Retina (tissue), 1 donor: ENCODE measurements around the gene TKT.
"Not testable (repeated sequence)": the region's sequence is repeated elsewhere in the genome, so short reads cannot be mapped to it uniquely, and the experiment has no call there.

ENCODE experiments used
- DNase-seq: peaks from one replicate; pipeline ENCODE4 v3.0.0-alpha.2; 2016

The TKT gene

DNA sequence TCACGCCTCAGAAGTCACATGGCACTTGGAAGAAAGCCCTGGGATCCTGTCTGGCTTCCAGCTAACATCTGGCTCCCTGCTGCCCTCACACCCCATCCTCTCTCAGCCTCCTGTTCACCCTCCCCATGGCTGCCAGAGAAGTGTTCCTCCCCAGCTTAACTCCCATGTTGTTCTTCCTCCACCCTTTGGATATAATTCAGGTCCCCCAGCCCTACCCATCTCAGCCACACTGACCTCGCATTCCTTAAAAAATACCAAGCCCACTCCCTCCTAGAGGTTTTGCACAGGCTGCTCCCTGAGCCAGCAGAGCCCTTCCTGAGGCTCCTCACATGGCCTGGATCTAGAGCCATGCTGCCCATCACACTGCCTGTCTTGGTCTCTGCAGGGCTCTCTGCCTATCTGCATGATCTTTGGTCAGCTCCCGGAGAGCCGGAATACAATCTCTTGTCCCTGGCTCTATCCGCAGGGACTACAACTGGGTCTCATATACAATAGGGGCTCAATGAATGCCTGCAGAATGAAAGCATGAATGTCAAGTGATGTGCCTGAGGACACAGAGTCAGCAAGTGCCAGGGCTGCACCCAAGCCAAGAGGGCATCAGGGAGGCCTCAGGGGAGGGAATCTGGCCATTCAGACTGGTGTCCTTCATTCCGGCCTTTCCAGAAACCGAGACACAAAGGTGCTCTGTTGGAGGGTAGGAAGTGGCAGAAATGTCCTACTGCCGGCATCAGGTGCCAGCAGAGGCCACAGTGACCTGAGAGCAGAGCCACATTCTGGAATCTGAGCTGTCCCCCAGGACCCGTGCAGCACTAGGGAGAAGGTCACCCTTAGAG is 3.8 kb upstream of the TKT start:
- DNase-seq: no peak

DNA sequence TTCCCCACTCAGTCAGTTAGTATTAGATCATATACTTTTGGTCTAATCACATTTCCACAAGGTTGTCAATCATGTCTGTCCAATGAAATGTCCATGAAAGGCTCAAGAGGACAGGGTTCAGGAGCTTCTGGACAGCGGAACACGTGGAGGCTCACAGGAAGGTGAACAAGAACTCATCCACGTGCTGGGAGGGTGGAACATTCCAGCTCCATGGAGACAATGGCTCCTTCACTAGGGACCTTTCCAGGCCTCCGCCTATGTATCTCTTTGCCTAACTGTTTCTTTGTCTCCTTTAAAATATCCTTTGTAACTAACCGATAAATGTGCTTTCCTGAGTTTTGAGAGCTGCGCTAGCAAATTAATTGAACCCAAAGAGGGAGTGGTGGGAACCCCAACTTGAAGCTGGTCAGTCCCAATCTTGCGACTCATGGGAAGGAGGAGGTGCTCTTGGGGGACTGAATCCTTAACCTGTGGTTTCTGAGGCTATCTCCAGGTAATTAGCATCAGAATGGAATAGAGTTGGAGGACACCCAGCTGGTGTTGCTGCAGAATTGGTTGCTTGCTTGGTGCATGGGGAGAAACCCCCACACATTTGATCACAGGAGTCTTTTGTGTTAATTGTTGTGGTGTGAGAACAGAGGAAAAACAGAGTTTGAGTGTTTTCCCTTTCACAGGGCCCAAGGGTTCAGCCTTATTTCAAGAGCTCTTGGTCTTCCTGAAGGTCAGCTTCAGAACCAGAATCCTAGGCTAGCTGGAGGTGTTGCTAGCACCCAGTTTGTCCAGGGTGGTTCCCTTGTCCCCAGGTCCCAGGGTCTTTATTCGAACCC is 3.0 kb upstream of the TKT start:
- DNase-seq: no peak

GRCh38 chr3:53257465-53257864 is 1.6 kb upstream of the TKT start:
- DNase-seq: no peak

DNA sequence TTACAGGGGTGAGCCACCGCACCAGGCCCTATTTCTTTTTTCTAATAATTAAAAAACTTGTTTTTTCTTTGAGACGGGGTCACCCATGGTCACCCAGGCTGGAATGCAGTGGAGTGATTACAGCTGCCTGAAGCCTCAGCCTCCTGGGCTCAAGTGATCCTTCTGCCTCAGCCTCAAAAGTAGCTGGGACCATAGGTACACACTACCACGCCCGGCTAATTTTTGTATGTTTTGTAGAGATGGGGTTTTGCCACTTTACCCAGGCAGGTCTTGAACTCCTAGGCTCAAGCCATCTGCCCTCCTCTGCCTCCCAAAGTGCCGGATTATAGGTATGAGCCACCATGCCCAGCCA is 858 bp upstream of the TKT start:
- no peak for DNase-seq

DNA sequence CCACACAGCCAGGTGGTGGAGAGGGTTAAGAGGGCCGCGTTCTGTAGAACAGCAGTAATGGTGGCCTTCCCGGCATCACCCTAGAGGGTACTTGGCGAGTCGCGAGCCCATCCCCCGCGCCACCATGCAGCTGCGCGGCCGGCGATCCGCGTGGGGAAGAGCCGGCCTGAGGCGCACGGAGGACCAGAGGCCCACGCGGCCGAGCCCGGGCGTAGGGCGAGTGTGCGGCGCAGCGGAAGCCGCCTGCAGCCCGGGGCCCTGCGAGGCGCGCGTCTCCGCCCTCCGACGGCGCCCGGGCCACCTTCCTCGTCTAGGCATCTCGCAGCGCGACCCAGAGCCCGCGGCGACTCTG is 423 bp downstream of the TKT start:
- DNase-seq: peak; percentile 79

DNA sequence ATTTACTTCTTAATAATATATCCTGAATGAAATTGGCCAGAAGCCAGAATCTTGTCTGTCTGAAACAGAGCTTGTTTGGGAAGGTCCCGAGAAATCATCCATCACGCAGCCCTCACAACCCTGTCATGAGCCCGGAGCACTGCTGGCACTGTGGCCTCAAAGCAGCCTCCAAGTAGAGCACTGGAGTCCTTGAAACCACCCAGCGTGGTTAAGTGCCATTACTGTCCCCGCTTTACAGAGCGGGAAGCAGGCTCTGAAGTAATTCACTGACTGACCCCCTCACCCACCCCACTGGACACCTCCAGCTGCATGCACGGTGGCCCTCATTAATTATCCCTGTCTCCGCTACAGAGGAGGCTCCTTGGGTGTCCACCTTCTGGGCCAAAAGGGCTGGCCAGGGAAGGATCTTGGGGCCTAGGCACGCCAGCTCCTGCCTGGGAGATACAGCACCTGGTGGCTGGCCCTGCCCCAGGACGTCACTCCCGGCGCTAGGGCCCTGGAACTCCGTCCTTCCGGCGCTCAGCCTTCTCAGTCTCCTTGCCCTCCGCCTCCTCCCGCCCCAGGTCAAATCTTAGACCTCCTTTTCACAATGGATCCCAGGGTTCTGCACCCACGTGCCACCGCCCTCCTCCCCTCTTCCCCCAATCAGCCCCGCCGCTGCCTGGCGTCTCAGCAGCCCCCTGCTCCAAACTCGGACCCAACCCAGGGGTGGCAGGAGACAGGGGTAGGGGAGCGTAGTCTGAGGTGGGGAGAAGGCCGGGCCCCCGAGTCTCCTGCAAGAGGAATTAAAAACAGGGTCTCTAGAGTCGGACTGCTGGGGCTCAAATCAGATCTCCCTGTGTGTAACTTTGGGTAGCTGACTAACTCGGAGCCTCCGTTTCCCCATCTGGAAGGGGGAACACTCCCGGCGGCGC is 1.1 kb downstream of the TKT start:
- peak; percentile 80 for DNase-seq

GRCh38 chr3:53253707-53254508 is 1.9 kb downstream of the TKT start:
- DNase-seq: no peak

DNA sequence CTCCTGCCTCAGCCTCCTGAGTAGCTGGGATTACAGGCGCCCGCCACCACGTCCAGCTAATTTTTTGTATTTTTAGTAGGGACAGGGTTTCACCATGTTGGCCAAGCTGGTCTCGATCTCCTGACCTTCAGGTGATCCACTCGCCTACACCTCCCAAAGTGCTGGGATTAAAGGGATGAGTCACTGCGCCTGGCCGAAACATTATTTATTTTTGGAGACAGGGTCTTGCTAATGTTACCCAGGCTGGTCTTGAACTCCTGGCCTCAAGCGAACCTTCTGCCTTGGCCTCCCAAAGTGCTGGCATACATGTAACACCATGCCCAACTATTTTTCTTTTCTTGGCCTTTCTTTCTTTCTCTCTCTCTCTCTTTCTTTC is 2.9 kb downstream of the TKT start:
- not testable (repeated sequence) for DNase-seq

GRCh38 chr3:53252096-53252946 is 3.5 kb downstream of the TKT start:
- no peak for DNase-seq

DNA sequence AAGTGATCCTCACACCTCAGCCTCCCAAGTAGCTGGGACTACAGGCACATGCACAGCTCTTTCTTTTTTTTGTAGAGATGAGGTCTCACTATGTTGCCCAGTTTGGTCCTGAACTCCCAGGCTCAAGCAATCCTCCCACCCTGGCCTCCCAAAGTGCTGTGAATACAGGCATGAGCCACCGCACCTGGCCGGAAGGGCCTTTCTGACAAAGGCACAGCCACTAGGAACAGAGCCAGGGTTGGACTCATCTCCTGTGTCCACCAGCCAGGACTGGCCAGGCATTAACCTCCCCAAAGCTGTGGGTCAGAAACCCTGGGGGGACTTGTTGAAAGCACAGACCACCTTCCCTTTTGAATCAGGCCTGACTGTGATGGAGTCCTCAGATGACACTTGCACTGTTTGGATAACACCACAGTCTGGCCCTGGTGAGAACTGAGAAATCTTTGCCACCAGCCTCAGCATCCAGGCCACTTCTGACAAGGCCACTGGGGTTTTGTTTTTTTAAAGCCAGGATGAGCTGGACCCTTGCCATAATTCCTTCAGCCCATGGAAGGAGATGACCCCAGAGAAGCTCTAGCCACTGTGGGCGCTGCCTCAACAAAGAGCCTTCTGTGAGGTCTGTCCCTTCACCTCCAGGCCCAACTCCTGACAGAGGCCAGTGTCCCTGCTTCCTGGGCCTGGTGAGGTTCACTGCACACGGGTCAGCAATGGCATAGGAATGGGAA is 4.8 kb downstream of the TKT start:
- no peak for DNase-seq

- DNase-seq: no peak
Observed at GRCh38 chr3:53250453-53250852, 5.4 kb downstream of the TKT start.

GRCh38 chr3:53248161-53248560 is 7.7 kb downstream of the TKT start:
- DNase-seq: no peak

GRCh38 chr3:53247619-53248018 is 8.2 kb downstream of the TKT start:
- no peak for DNase-seq

DNA sequence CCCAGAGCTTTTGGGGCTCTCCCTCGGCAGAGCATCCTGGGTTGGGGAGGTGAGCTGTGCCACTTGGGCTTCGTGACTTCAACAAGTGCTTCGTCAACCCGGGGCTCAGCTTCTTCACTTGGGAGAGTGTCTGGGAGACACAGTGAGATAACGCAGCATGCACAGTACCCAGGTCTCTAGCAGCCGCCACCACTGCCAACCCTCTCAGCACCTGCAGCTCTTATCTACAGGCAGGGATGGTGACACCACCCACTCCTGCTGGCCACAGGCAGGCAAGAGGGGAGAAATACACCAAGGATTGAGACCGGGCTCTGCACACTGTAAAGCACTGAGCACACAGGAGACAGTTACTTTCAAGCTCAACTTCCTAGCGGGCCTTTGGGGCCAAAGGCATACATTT is 11.6 kb downstream of the TKT start:
- no peak for DNase-seq

DNA sequence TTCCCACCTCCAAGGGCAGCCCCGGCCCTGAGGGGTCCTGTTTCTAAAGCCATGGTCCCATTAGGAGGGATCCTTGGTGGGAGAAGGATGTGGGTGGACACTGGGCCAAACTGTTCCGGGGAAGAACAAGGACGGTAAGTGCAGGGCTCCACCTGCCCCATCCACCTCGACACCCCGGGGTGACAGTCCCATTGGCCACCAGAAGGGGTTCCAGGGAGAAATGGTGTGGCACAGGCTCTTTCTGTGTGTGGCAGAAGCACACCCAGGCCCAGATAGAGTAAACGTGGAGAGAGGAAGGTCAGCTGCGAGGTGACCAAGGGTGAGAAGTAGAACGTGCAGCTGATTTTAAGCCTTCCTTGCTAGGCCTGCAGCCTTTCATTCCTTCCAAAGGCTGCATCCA is 12.0 kb downstream of the TKT start:
- DNase-seq: no peak

DNA sequence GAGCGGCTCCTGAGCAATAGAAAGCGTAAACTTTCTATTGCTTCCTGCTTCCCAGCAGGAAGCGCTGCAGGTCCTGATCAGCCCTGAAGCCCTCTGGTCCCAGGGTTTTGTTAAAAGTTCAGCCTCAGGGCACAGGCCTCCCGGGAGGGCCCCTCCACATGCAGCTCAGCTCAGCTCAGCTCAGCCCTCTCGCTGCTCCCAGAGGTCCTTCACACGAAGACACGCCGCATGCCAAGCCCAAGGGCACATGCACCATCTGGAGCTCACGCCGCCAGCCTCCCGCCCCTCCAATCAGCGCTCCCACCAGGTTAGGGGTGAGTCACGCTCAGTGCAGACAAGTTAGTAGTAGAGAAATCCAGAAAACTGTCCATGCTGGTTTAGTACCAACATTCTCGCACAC is 12.7 kb downstream of the TKT start:
- peak; percentile 71 for DNase-seq

- no peak for DNase-seq
Observed at GRCh38 chr3:53242642-53243041, 13.2 kb downstream of the TKT start.

- no peak for DNase-seq
Observed at GRCh38 chr3:53242155-53242554, 13.7 kb downstream of the TKT start.

- DNase-seq: no peak
Observed at GRCh38 chr3:53240989-53241972, 14.5 kb downstream of the TKT start.

GRCh38 chr3:53239800-53240199 is 16.0 kb downstream of the TKT start:
- DNase-seq: no peak
